GM19351 (cell line): ENCODE results near the gene ADI1.
"Not testable (repeated sequence)": the region's sequence is repeated elsewhere in the genome, so short reads cannot be mapped to it uniquely, and the experiment has no call there.

Experiments
- ATAC-seq: cut with Tn5 transposase; IDR thresholded peaks from one replicate; pipeline ENCODE4 v1.9.1; 2021; ENCODE audit warnings: mild to moderate bottlenecking, moderate library complexity; ENCODE audit not compliant: unreplicated experiment

ADI1 gene

DNA sequence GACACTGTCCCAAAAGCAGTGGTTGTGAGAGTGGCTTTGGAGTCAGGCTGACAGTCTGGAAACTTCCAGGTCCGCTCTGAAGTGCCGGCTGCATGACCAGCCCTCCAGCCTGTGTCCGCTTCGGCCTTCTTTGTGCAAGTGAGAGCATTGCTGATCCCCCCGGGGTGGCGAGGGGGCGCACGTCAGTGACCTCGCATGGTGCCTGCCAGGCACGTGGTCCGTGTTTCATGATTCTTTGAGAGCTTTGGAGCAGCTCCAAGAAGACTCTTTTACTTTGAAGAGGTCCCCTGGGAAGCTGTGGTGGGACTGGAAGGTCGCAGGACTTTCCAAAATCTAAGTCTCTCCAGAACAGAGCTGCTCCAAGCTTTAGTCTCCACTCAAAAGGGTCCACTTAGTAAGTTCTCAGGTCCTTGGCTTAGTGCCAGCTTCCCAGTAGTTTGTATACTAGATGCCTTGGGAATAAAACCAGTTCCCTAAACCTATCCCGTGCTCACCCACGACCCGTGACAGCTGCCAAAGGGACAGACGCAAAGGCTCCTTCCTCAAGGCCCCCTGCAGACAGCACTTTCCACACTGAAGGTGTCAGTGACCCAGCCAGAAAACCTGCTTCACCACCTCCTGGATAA, 68.8 kb downstream of the ADI1 start:
- no peak for ATAC-seq

DNA sequence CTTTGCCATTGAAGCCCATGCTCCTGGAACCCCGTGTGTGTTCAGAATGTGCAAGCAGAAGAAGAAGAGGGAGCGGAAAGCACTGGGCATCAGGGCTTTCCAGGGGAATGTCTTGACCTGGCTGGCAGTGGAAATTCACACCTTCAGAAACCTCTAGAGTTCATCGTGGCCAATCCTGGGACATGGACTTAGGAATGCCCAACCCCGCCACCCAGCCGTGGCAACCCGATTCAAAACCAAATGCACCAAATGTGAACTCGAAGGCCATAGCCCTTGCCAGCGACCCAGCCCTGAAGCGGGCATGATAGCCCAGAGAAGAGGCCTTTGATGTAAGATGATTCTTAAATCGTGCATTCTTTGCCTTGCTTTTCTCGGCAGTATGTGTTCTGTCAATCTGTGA, 69.4 kb downstream of the ADI1 start:
- no peak for ATAC-seq

DNA sequence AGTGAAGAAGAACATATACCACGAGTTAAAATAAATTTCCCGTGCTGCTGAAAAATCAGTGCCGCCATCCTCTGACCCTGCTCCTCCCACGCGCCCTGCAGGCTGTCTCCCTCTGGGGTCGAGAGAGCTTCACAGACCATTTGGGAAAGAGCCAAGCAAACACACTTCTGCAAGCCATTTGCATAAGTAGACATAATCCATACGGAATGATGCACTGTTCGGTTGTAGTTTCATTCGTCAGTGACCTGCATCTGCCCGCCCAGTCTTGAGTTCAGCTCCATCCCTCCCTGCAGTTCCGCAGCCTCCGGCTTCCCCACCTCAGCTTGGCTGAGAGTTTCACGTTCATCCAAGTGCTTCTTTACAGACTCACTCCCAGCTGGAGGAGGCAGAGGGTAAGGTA, 70.2 kb downstream of the ADI1 start:
- no peak for ATAC-seq

DNA sequence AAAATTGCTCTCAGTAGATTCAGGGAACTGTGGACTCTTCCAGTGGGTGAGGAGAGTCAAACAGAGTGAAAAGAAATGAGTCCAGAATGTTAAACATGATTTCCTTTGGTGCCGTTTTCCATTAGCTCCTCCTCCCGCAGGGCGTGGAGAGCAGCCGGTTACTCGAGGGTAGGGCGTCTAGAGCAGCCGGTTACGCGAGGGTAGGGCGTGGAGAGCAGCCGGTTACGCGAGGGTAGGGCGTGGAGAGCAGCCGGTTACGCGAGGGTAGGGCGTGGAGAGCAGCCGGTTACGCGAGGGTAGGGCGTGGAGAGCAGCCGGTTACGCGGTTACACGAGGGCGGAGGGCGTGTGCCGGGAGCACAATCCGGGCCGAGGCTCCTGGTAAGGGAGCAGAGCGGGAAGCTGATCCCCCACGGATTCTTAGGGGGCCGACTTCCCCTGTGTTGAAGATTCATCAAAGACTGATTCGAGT, 70.9 kb downstream of the ADI1 start:
- not testable (repeated sequence) for ATAC-seq

DNA sequence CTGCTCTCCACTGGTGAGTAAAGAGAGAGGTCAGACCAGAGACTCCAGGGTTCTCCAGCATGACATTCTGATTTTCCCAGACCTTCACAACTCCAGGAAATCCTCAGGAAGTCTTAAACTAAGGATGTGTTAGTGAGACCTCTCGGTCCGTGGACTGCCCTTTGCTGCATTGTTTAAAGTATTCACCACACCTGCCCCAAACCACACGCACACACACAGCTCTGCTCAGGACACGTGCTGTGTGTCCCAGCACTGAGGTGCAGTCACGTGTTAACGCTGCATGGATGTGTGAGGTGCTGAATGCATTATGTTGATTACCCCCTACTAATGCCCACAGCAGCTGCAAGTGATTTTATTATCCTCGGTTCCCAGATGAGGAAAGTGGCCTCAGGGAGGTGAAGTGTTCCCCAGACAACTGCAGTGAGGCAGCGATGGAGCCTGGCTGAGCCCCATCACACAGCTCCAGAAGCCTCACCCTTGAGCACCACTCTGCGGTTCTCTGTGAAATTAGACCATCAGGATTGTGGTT, 71.5 kb downstream of the ADI1 start:
- ATAC-seq: no peak
